ENCODE results near the gene NOB1. TPM values are rescaled to one million over a fixed set of nuclear protein-coding genes. Genes with fewer than 3 reads are reported as not detected.
"Not testable (repeated sequence)": the region's sequence is repeated elsewhere in the genome, so short reads cannot be mapped to it uniquely, and the experiment has no call there.

NOB1 gene
- total RNA-seq, 1 donor from 2014 or later = 60.3 TPM

GRCh38 chr16:69744363-69745231 lies 10.1 kb downstream of the NOB1 start:
- DNase-seq (ENCODE audit: extremely low spot score, unreplicated experiment) = no peak
- Mint-ChIP-seq H3K27ac (no peak overlapping the region), H3K4me3 (no peak overlapping the region), H3K9me3 (no peaks in the 10 kb centered on the region), H3K4me1 (ENCODE audit: unreplicated experiment) (peaks cover 9% of the 10 kb centered on the region), H3K36me3 (peaks cover 40% of the 10 kb centered on the region), H3K27me3 (no peaks in the 10 kb centered on the region)
- no peak for TF ChIP-seq CTCF (conservative IDR thresholded peaks at IDR 0.05)

- TF ChIP-seq CTCF (conservative IDR thresholded peaks at IDR 0.05) = no peak
- peaks cover 34% of the 10 kb centered on the region for H3K36me3 Mint-ChIP-seq
- DNase-seq (ENCODE audit: extremely low spot score, unreplicated experiment) = no peak
- peaks cover 9% of the 10 kb centered on the region for H3K4me1 Mint-ChIP-seq (ENCODE audit: unreplicated experiment)
- H3K27ac Mint-ChIP-seq = no peak overlapping the region
- no peak overlapping the region for H3K4me3 Mint-ChIP-seq
- H3K27me3 Mint-ChIP-seq = no peaks in the 10 kb centered on the region
- no peaks in the 10 kb centered on the region for H3K9me3 Mint-ChIP-seq
Measured at GRCh38 chr16:69741951-69742904, 12.5 kb downstream of the NOB1 start.

GRCh38 chr16:69741519-69741918 lies 13.2 kb downstream of the NOB1 start:
- Mint-ChIP-seq H3K9me3 (no peaks in the 10 kb centered on the region), H3K4me1 (ENCODE audit: unreplicated experiment) (peaks cover 9% of the 10 kb centered on the region), H3K27me3 (no peaks in the 10 kb centered on the region), H3K4me3 (no peak overlapping the region), H3K36me3 (peaks cover 33% of the 10 kb centered on the region), H3K27ac (no peak overlapping the region)
- TF ChIP-seq CTCF (conservative IDR thresholded peaks at IDR 0.05) = no peak
- DNase-seq (ENCODE audit: extremely low spot score, unreplicated experiment) = no peak

- DNase-seq (ENCODE audit: extremely low spot score, unreplicated experiment) = no peak
- no peak overlapping the region for H3K4me3 Mint-ChIP-seq
- H3K27me3 Mint-ChIP-seq = no peaks in the 10 kb centered on the region
- H3K36me3 Mint-ChIP-seq = no peaks in the 10 kb centered on the region
- H3K9me3 Mint-ChIP-seq = no peaks in the 10 kb centered on the region
- H3K4me1 Mint-ChIP-seq (ENCODE audit: unreplicated experiment) = peaks cover under 1% of the 10 kb centered on the region
- no peak overlapping the region for H3K27ac Mint-ChIP-seq
- TF ChIP-seq CTCF (conservative IDR thresholded peaks at IDR 0.05) = no peak
Measured at GRCh38 chr16:69732101-69732500, 22.6 kb downstream of the NOB1 start.

- not testable (repeated sequence) for H3K9me3 Mint-ChIP-seq; H3K27ac Mint-ChIP-seq; H3K27me3 Mint-ChIP-seq; H3K4me1 Mint-ChIP-seq (ENCODE audit: unreplicated experiment); H3K4me3 Mint-ChIP-seq; DNase-seq (ENCODE audit: extremely low spot score, unreplicated experiment); H3K36me3 Mint-ChIP-seq
Measured at GRCh38 chr16:69731280-69731679, 23.4 kb downstream of the NOB1 start.

- not testable (repeated sequence) for H3K27me3 Mint-ChIP-seq; H3K27ac Mint-ChIP-seq; H3K4me3 Mint-ChIP-seq; DNase-seq (ENCODE audit: extremely low spot score, unreplicated experiment); H3K9me3 Mint-ChIP-seq; H3K36me3 Mint-ChIP-seq
- peaks cover 19% of the 10 kb centered on the region for H3K4me1 Mint-ChIP-seq (ENCODE audit: unreplicated experiment)
Measured at GRCh38 chr16:69729030-69729429, 25.7 kb downstream of the NOB1 start.

Data from type B pancreatic cell (in vitro differentiated cells).